SK-N-SH (cell line): ENCODE measurements around the gene PANK3. TPM values are rescaled to one million over a fixed set of nuclear protein-coding genes. Genes with fewer than 3 reads are reported as not detected.

Experiments used
- CTCF ChIA-PET: fragments of 300-600, 350-600 bp; formaldehyde crosslinking; extraction: SDS; loops from one replicate; lab custom pipeline; 2021; lab: Yijun Ruan, JAX
- POLR2A ChIA-PET: fragments of 350-600 bp; sonication (Branson Sonifier 250); formaldehyde crosslinking; extraction: SDS; loops from one replicate; lab custom pipeline; 2020; ENCODE audit warnings: antibody characterized with exemption, inconsistent platforms; lab: Yijun Ruan, JAX
- DNase-seq: peaks from one replicate; pipeline ENCODE4 v3.0.0; 2012
- H2AFZ ChIP-seq: fragments of 200-600 bp; sonication (generic); 2 replicates; pipeline ENCODE4 v1.8.1; 2016; ENCODE audit warnings: antibody characterized with exemption, mild to moderate bottlenecking, low read depth
- H3F3A ChIP-seq: fragments of 200-600 bp; sonication (generic); replicated peaks from 2 replicates; pipeline ENCODE3; 2016; ENCODE audit warnings: antibody characterized with exemption, mild to moderate bottlenecking; ENCODE audit not compliant: insufficient read depth
- H3K27ac ChIP-seq, 2 experiments: fragments of 200-500 bp in 1 of 2; fragments of 200-600 bp in 1 of 2; sonication (Bioruptor generic) in 1 of 2; sonication (generic), shearing (Covaris generic) in 1 of 2; 2 replicates each; pipeline versions ENCODE4 v1.5.1 to v1.6.1; 2014 to 2016; ENCODE audit warnings: low read depth in 2 of 2, inconsistent platforms in 1 of 2, low read length in 1 of 2, mild to moderate bottlenecking in 1 of 2, mixed read lengths in 1 of 2
- H3K27me3 ChIP-seq: fragments of 200-600 bp; sonication (generic), shearing (Covaris generic); 2 replicates; pipeline ENCODE4 v1.6.1; 2016; ENCODE audit warnings: mixed run types; ENCODE audit not compliant: insufficient read depth
- H3K36me3 ChIP-seq, 2 experiments: fragments of 200-500 bp in 1 of 2; fragments of 200-600 bp in 1 of 2; sonication (Bioruptor generic) in 1 of 2; sonication (generic) in 1 of 2; replicated peaks in 1 of 2; 2 replicates each; pipeline versions ENCODE3 to v1.5.1; 2014 to 2016; ENCODE audit warnings: low read length in 1 of 2, mild to moderate bottlenecking in 1 of 2; ENCODE audit not compliant: insufficient read depth in 2 of 2, control insufficient read depth in 1 of 2
- H3K4me1 ChIP-seq, 2 experiments: fragments of 200-500 bp in 1 of 2; fragments of 200-600 bp in 1 of 2; sonication (Bioruptor generic) in 1 of 2; sonication (generic), shearing (Covaris generic) in 1 of 2; 2 replicates each; pipeline versions ENCODE4 v1.5.1 to v1.6.1; 2014 to 2016; ENCODE audit warnings: low read depth in 1 of 2, low read length in 1 of 2, mixed run types in 1 of 2; ENCODE audit not compliant: insufficient read depth in 2 of 2, control insufficient read depth in 1 of 2
- H3K4me2 ChIP-seq: fragments of 200-600 bp; sonication (generic), shearing (Covaris generic); 2 replicates; pipeline ENCODE4 v1.6.1; 2017; ENCODE audit warnings: mixed run types
- H3K4me3 ChIP-seq, 2 experiments: fragments of 200-500 bp in 1 of 2; fragments of 200-600 bp in 1 of 2; sonication (Bioruptor generic) in 1 of 2; sonication (generic), shearing (Covaris generic) in 1 of 2; 2 replicates each; pipeline versions ENCODE4 v1.5.1 to v1.8.1; 2014 to 2016; ENCODE audit warnings: low read depth in 2 of 2, inconsistent platforms in 1 of 2, low read length in 1 of 2, mild to moderate bottlenecking in 1 of 2, mixed read lengths in 1 of 2, moderate library complexity in 1 of 2
- H3K79me2 ChIP-seq: fragments of 200-600 bp; sonication (generic); 2 replicates; pipeline ENCODE4 v1.8.1; 2017; ENCODE audit warnings: mild to moderate bottlenecking; ENCODE audit not compliant: insufficient read depth
- H3K9ac ChIP-seq: fragments of 200-600 bp; sonication (generic); 2 replicates; pipeline ENCODE4 v1.6.1; 2017; ENCODE audit warnings: mixed run types
- H3K9me2 ChIP-seq: fragments of 200-600 bp; sonication (generic); 2 replicates; pipeline ENCODE4 v1.6.1; 2017; ENCODE audit warnings: mixed run types
- H3K9me3 ChIP-seq: fragments of 200-600 bp; sonication (generic); 2 replicates; pipeline ENCODE4 v1.6.1; 2017; ENCODE audit warnings: mixed run types, mild to moderate bottlenecking, moderate library complexity
- H4K20me1 ChIP-seq: fragments of 200-600 bp; sonication (generic); 2 replicates; pipeline ENCODE4 v1.6.1; 2017; ENCODE audit warnings: mild to moderate bottlenecking, mixed run types; ENCODE audit not compliant: insufficient read depth
- CHD2 ChIP-seq: fragments of 150-350 bp; IDR thresholded peaks from 2 replicates; pipeline ENCODE4 v1.6.1; 2018; ENCODE audit warnings: low read length; ENCODE audit not compliant: partially characterized antibody
- EP300 ChIP-seq, 2 experiments: IDR thresholded peaks; 2 replicates each; pipeline versions ENCODE4 v1.4.0 to v1.6.1; 2012; ENCODE audit warnings: borderline replicate concordance in 1 of 2, low read depth in 1 of 2, low read length in 1 of 2
- GATA2 ChIP-seq: sonication (generic); formaldehyde crosslinking; IDR thresholded peaks from 2 replicates; pipeline ENCODE4 v1.5.0; 2020; ENCODE audit warnings: mild to moderate bottlenecking, missing genetic modification reagents
- MEF2A ChIP-seq: IDR thresholded peaks from 2 replicates; pipeline ENCODE4 v1.4.0; 2012; ENCODE audit warnings: low read depth, borderline replicate concordance
- RCOR1 ChIP-seq: fragments of 150-350 bp; IDR thresholded peaks from 2 replicates; pipeline ENCODE4 v1.6.1; 2017; ENCODE audit warnings: antibody characterized with exemption, low read length
- SIN3A ChIP-seq: IDR thresholded peaks from 2 replicates; pipeline ENCODE4 v1.6.1; 2012; ENCODE audit warnings: low read depth, mild to moderate bottlenecking, low read length, moderate library complexity, borderline replicate concordance
- SMC3 ChIP-seq: IDR thresholded peaks from 2 replicates; pipeline ENCODE4 v1.6.1; 2012; ENCODE audit warnings: low read depth, low read length, improper control_type of control experiment
- TCF12 ChIP-seq: IDR thresholded peaks from 2 replicates; pipeline ENCODE4 v1.4.0; 2012
- WGBS: methylation state at CpG from one replicate; pipeline ENCODE4 v1.1.6; 2017; ENCODE audit warnings: low lambda C conversion rate; 5-methylcytosine and 5-hydroxymethylcytosine counted together
- polyA plus RNA-seq, 3 experiments: library from polyadenylated mRNA; depleted of rRNA; stranded (reverse); fragments of >200 nt; gene quantifications; 2 replicates each; pipeline ENCODE4 v1.2.3, GENCODE V29; 2012
- TF ChIP-seq, protein P1 (sequence below): IDR thresholded peaks from 2 replicates; pipeline ENCODE4; 2012
- TF ChIP-seq, protein P2 (sequence below): IDR thresholded peaks from 2 replicates; pipeline ENCODE4 v1.4.0; 2012; ENCODE audit warnings: low read depth, borderline replicate concordance
- TF ChIP-seq, protein P3 (sequence below): fragments of 150-350 bp; IDR thresholded peaks from 2 replicates; pipeline ENCODE4 v1.6.1; 2016; ENCODE audit warnings: mild to moderate bottlenecking, low read depth, low read length
- TF ChIP-seq, protein P4 (sequence below): IDR thresholded peaks from 2 replicates; pipeline ENCODE4 v1.4.0; 2012; ENCODE audit warnings: low read depth, borderline replicate concordance
- TF ChIP-seq, protein P5 (sequence below): IDR thresholded peaks from 2 replicates; pipeline ENCODE4 v1.4.0; 2012; ENCODE audit warnings: low read depth
- TF ChIP-seq, protein P6 (sequence below): fragments of 200-600 bp; sonication (generic); IDR thresholded peaks from 2 replicates; pipeline ENCODE4 v1.6.1; 2017; ENCODE audit warnings: antibody characterized with exemption, mild to moderate bottlenecking, moderate library complexity

PANK3 gene
- polyA plus RNA-seq, 1 of the 3 experiments (the other 2 are of a cell fraction) = 6.1 TPM

DNA sequence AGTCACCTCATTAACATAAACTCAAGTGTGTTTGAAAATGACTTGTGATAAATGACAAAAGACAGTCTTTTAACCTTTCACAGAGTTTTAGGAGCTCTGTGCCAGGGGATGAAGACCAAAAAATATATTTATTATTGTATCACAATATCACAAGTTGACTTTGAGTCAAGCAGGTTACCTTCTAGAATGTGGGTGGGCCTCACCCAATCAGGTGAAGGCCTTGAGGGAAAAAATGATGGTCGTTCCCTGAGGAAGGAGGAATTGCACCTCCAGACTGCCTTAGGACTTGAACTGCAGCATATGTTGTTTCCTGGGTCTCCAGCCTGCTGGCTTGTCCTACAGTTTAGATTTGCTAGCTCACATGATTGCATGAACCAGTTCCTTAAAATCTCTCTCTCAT is 41.6 kb upstream of the PANK3 start:
- Histone ChIP-seq H3K9me3 (no peaks in the 10 kb centered on the region), H3K27me3 (no peaks in the 10 kb centered on the region), H3K9ac (no peak overlapping the region), H3K79me2 (no peaks in the 10 kb centered on the region), H4K20me1 (no peaks in the 10 kb centered on the region), H3K27ac (no peak overlapping the region), H3F3A (no peaks in the 10 kb centered on the region), H3K4me3 (no peak overlapping the region), H3K36me3 (no peaks in the 10 kb centered on the region), H2AFZ (no peak overlapping the region), H3K9me2 (no peaks in the 10 kb centered on the region), H3K4me2 (no peak overlapping the region), H3K4me1 (no peaks in the 10 kb centered on the region)
- TF ChIP-seq EP300 (IDR thresholded peaks at IDR 0.05; ENCODE audit: borderline replicate concordance in 1 of 2, low read depth in 1 of 2, low read length in 1 of 2) (no peak), MEF2A (no peak), CHD2 (no peak), SMC3 (no peak), TCF12 (no peak), SIN3A (no peak), RCOR1 (no peak), GATA2 (CRISPR knock-in tag) (no peak)
- TF ChIP-seq, protein P1, sequence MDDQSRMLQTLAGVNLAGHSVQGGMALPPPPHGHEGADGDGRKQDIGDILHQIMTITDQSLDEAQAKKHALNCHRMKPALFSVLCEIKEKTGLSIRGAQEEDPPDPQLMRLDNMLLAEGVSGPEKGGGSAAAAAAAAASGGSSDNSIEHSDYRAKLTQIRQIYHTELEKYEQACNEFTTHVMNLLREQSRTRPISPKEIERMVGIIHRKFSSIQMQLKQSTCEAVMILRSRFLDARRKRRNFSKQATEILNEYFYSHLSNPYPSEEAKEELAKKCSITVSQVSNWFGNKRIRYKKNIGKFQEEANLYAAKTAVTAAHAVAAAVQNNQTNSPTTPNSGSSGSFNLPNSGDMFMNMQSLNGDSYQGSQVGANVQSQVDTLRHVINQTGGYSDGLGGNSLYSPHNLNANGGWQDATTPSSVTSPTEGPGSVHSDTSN = no peak
- TF ChIP-seq, protein P2, sequence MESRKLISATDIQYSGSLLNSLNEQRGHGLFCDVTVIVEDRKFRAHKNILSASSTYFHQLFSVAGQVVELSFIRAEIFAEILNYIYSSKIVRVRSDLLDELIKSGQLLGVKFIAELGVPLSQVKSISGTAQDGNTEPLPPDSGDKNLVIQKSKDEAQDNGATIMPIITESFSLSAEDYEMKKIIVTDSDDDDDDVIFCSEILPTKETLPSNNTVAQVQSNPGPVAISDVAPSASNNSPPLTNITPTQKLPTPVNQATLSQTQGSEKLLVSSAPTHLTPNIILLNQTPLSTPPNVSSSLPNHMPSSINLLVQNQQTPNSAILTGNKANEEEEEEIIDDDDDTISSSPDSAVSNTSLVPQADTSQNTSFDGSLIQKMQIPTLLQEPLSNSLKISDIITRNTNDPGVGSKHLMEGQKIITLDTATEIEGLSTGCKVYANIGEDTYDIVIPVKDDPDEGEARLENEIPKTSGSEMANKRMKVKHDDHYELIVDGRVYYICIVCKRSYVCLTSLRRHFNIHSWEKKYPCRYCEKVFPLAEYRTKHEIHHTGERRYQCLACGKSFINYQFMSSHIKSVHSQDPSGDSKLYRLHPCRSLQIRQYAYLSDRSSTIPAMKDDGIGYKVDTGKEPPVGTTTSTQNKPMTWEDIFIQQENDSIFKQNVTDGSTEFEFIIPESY = no peak
- TF ChIP-seq, protein P3, sequence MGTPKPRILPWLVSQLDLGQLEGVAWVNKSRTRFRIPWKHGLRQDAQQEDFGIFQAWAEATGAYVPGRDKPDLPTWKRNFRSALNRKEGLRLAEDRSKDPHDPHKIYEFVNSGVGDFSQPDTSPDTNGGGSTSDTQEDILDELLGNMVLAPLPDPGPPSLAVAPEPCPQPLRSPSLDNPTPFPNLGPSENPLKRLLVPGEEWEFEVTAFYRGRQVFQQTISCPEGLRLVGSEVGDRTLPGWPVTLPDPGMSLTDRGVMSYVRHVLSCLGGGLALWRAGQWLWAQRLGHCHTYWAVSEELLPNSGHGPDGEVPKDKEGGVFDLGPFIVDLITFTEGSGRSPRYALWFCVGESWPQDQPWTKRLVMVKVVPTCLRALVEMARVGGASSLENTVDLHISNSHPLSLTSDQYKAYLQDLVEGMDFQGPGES = no peak
- TF ChIP-seq, protein P4, sequence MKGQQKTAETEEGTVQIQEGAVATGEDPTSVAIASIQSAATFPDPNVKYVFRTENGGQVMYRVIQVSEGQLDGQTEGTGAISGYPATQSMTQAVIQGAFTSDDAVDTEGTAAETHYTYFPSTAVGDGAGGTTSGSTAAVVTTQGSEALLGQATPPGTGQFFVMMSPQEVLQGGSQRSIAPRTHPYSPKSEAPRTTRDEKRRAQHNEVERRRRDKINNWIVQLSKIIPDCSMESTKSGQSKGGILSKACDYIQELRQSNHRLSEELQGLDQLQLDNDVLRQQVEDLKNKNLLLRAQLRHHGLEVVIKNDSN = no peak
- TF ChIP-seq, protein P5, sequence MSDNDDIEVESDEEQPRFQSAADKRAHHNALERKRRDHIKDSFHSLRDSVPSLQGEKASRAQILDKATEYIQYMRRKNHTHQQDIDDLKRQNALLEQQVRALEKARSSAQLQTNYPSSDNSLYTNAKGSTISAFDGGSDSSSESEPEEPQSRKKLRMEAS = no peak
- TF ChIP-seq, protein P6, sequence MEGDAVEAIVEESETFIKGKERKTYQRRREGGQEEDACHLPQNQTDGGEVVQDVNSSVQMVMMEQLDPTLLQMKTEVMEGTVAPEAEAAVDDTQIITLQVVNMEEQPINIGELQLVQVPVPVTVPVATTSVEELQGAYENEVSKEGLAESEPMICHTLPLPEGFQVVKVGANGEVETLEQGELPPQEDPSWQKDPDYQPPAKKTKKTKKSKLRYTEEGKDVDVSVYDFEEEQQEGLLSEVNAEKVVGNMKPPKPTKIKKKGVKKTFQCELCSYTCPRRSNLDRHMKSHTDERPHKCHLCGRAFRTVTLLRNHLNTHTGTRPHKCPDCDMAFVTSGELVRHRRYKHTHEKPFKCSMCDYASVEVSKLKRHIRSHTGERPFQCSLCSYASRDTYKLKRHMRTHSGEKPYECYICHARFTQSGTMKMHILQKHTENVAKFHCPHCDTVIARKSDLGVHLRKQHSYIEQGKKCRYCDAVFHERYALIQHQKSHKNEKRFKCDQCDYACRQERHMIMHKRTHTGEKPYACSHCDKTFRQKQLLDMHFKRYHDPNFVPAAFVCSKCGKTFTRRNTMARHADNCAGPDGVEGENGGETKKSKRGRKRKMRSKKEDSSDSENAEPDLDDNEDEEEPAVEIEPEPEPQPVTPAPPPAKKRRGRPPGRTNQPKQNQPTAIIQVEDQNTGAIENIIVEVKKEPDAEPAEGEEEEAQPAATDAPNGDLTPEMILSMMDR = no peak
- DNase-seq = no peak
- ChIA-PET CTCF (interaction anchor here (1.0 to 1.5 kb wide), 2 partner anchors 11 to 21 kb away, joined by 3 to 4 read pairs; no protein-coding TSS in a partner anchor), POLR2A (interaction anchor here (1.0 kb wide), 1 partner anchor 41 kb away, joined by 3 read pairs; the partner anchor contains the start of gene PANK3)
- WGBS = 0% methylated on average over 1 of the region's 1 CpG
